GM03348 (cell line): Measurements from ENCODE around the gene SERAC1.

ENCODE experiments used
- DNase-seq: peaks from one replicate; pipeline ENCODE4 v3.0.0; 2012; ENCODE audit warnings: low spot score

SERAC1 gene

GRCh38 chr6:158122048-158122447 is 46.0 kb downstream of the SERAC1 start:
- DNase-seq = no peak

- DNase-seq = no peak
Observed at GRCh38 chr6:158121335-158121734, 46.7 kb downstream of the SERAC1 start.

- DNase-seq = no peak
Observed at GRCh38 chr6:158118886-158119285, 49.2 kb downstream of the SERAC1 start.

GRCh38 chr6:158115508-158115907 is 52.6 kb downstream of the SERAC1 start:
- DNase-seq = no peak

GRCh38 chr6:158115102-158115501 is 53.0 kb downstream of the SERAC1 start:
- no peak for DNase-seq

- no peak for DNase-seq
Observed at GRCh38 chr6:158113802-158114201, 54.3 kb downstream of the SERAC1 start.

GRCh38 chr6:158111987-158112386 is 56.1 kb downstream of the SERAC1 start:
- DNase-seq = no peak

GRCh38 chr6:158110986-158111385 is 57.1 kb downstream of the SERAC1 start:
- DNase-seq = no peak

GRCh38 chr6:158109748-158110147 is 58.3 kb downstream of the SERAC1 start:
- no peak for DNase-seq

GRCh38 chr6:158104696-158105095 is 63.4 kb downstream of the SERAC1 start:
- DNase-seq = no peak

GRCh38 chr6:158103228-158103627 is 64.8 kb downstream of the SERAC1 start:
- no peak for DNase-seq

GRCh38 chr6:158095671-158096070 is 72.4 kb downstream of the SERAC1 start:
- no peak for DNase-seq

GRCh38 chr6:158095031-158095430 is 73.0 kb downstream of the SERAC1 start:
- no peak for DNase-seq

GRCh38 chr6:158092806-158093205 is 75.3 kb downstream of the SERAC1 start:
- DNase-seq = no peak

GRCh38 chr6:158087224-158087867 is 80.7 kb downstream of the SERAC1 start:
- no peak for DNase-seq

- peak; percentile 88 for DNase-seq
Observed at GRCh38 chr6:158086504-158087223, 81.4 kb downstream of the SERAC1 start.

- DNase-seq = no peak
Observed at GRCh38 chr6:158086054-158086503, 82.0 kb downstream of the SERAC1 start.

GRCh38 chr6:158085261-158086053 is 82.6 kb downstream of the SERAC1 start:
- DNase-seq = no peak

GRCh38 chr6:158083455-158084325 is 84.4 kb downstream of the SERAC1 start:
- no peak for DNase-seq

GRCh38 chr6:158081657-158081935 is 86.5 kb downstream of the SERAC1 start:
- DNase-seq = no peak

GRCh38 chr6:158080849-158081656 is 87.0 kb downstream of the SERAC1 start:
- DNase-seq = no peak
